HepG2 (cell line): ENCODE measurements around the gene NEDD8. TPM values are rescaled to one million over a fixed set of nuclear protein-coding genes. Genes with fewer than 3 reads are reported as not detected.

ENCODE experiments used
- HNF4G ChIP-seq, 2 experiments: sonication (generic) in 1 of 2; formaldehyde crosslinking in 1 of 2; IDR thresholded peaks; 2 replicates each; pipeline versions ENCODE4 v1.4.0 to v1.6.1; 2011 to 2020; ENCODE audit warnings: borderline replicate concordance in 2 of 2, low read depth in 2 of 2, mild to moderate bottlenecking in 2 of 2, low read length in 1 of 2, missing genetic modification reagents in 1 of 2, moderate library complexity in 1 of 2
- PAX8 ChIP-seq: sonication (generic); formaldehyde crosslinking; IDR thresholded peaks from 2 replicates; pipeline ENCODE4 v1.8.0; 2022; ENCODE audit warnings: mild to moderate bottlenecking, missing genetic modification reagents, borderline replicate concordance
- THAP11 ChIP-seq: IDR thresholded peaks from 2 replicates; pipeline ENCODE4 v1.6.1; 2016; ENCODE audit warnings: missing biosample characterization, missing genetic modification reagents
- XRCC5 ChIP-seq: fragments of 200-400 bp; formaldehyde crosslinking; optimal IDR thresholded peaks from 2 replicates; pipeline ENCODE3; 2017; ENCODE audit warnings: mild to moderate bottlenecking, low read length
- ZNF747 ChIP-seq: sonication (generic); formaldehyde crosslinking; IDR thresholded peaks from 2 replicates; pipeline ENCODE4 v1.8.1; 2023; ENCODE audit warnings: missing genetic modification reagents, mild to moderate bottlenecking, borderline replicate concordance
- ZNF766 ChIP-seq: sonication (generic); formaldehyde crosslinking; IDR thresholded peaks from 2 replicates; pipeline ENCODE4 v1.5.0; 2020; ENCODE audit warnings: missing genetic modification reagents, borderline replicate concordance
- ZNF780A ChIP-seq: sonication (generic); formaldehyde crosslinking; IDR thresholded peaks from 2 replicates; pipeline ENCODE4 v1.8.0; 2022; ENCODE audit warnings: mild to moderate bottlenecking, missing genetic modification reagents, moderate library complexity
- ZNF788 ChIP-seq: sonication (generic); formaldehyde crosslinking; IDR thresholded peaks from 2 replicates; pipeline ENCODE4 v1.5.0; 2020; ENCODE audit warnings: mild to moderate bottlenecking, missing genetic modification reagents, borderline replicate concordance
- polyA plus RNA-seq, 8 experiments: library from polyadenylated mRNA; depleted of rRNA in 3 of 8; stranded (reverse) in 7 of 8; unstranded in 1 of 8; fragments of >200 nt; fragmentation: Illumina TruSeq in 4 of 8; extraction: Trizol in 4 of 8; gene quantifications; 2 replicates each; pipeline versions ENCODE4 v1.2.1 to v1.2.3, GENCODE V29; 2011 to 2016; ENCODE audit warnings: low read depth in 4 of 8, missing spikeins in 1 of 8, mixed read lengths in 1 of 8; ENCODE audit not compliant: insufficient read depth in 1 of 8
- total RNA-seq, 5 experiments: library from RNA; depleted of rRNA; stranded (reverse); fragments of >200 nt; fragmentation: Illumina TruSeq; extraction: Trizol; gene quantifications; 2 replicates each; pipeline ENCODE4 v1.2.3, GENCODE V29; 2016; ENCODE audit warnings: low read depth in 1 of 5
- TF ChIP-seq, protein P1 (sequence below): sonication (generic); formaldehyde crosslinking; IDR thresholded peaks from 2 replicates; pipeline ENCODE4 v1.5.0; 2020; ENCODE audit warnings: mild to moderate bottlenecking, missing genetic modification reagents
- TF ChIP-seq, protein P2 (sequence below): sonication (generic); formaldehyde crosslinking; IDR thresholded peaks from 2 replicates; pipeline ENCODE4 v1.4.0; 2020; ENCODE audit warnings: missing genetic modification reagents
- TF ChIP-seq, protein P3 (sequence below): sonication (generic); formaldehyde crosslinking; IDR thresholded peaks from 2 replicates; pipeline ENCODE4 v1.8.0; 2022; ENCODE audit warnings: low read depth, missing genetic modification reagents
- TF ChIP-seq, protein P4 (sequence below): sonication (generic); formaldehyde crosslinking; IDR thresholded peaks from 2 replicates; pipeline ENCODE4 v1.4.0; 2020; ENCODE audit warnings: missing genetic modification reagents
- TF ChIP-seq, protein P5 (sequence below): IDR thresholded peaks from 2 replicates; pipeline ENCODE4 v1.6.1; 2016; ENCODE audit warnings: mild to moderate bottlenecking, missing biosample characterization, missing genetic modification reagents
- TF ChIP-seq, protein P6 (sequence below): sonication (generic); formaldehyde crosslinking; IDR thresholded peaks from 2 replicates; pipeline ENCODE4 v1.5.1; 2020; ENCODE audit warnings: missing genetic modification reagents, mild to moderate bottlenecking, borderline replicate concordance

The NEDD8 gene
- total and polyA plus RNA-seq, 2 of the 13 experiments (the other 11 are each of a cell fraction or from before 2014, with no cell fraction given): 535 to 713 TPM

DNA sequence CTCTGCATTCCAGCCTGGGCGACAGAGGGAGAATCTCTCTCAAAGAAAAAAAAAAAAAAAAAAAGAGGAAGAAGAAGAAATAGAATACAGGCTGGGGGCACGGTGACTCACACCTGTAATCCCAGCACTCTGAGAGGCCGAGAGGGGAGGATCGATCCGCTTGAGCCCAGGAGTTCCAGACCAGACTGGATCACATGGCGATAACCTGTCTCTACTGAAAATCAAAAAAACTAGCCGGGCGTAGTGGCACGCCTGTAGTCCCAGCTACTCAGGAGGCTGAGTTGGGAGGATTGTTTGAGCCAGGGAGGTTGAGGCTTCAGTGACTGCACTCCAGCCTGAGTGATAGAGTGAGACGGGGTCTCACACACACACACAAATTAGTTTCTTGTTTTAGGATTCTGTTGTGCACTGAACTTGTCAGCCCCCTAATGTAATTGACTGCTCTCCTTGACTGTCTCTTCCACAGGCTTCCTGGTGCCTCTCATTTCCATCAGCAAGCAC, 11.2 kb upstream of the NEDD8 start (continued):
- TF ChIP-seq, protein P1, sequence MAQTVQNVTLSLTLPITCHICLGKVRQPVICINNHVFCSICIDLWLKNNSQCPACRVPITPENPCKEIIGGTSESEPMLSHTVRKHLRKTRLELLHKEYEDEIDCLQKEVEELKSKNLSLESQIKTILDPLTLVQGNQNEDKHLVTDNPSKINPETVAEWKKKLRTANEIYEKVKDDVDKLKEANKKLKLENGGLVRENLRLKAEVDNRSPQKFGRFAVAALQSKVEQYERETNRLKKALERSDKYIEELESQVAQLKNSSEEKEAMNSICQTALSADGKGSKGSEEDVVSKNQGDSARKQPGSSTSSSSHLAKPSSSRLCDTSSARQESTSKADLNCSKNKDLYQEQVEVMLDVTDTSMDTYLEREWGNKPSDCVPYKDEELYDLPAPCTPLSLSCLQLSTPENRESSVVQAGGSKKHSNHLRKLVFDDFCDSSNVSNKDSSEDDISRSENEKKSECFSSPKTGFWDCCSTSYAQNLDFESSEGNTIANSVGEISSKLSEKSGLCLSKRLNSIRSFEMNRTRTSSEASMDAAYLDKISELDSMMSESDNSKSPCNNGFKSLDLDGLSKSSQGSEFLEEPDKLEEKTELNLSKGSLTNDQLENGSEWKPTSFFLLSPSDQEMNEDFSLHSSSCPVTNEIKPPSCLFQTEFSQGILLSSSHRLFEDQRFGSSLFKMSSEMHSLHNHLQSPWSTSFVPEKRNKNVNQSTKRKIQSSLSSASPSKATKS (CRISPR knock-in tag): no peak
- TF ChIP-seq, protein P2, sequence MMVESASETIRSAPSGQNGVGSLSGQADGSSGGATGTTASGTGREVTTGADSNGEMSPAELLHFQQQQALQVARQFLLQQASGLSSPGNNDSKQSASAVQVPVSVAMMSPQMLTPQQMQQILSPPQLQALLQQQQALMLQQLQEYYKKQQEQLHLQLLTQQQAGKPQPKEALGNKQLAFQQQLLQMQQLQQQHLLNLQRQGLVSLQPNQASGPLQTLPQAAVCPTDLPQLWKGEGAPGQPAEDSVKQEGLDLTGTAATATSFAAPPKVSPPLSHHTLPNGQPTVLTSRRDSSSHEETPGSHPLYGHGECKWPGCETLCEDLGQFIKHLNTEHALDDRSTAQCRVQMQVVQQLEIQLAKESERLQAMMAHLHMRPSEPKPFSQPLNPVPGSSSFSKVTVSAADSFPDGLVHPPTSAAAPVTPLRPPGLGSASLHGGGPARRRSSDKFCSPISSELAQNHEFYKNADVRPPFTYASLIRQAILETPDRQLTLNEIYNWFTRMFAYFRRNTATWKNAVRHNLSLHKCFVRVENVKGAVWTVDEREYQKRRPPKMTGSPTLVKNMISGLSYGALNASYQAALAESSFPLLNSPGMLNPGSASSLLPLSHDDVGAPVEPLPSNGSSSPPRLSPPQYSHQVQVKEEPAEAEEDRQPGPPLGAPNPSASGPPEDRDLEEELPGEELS (CRISPR knock-in tag): peak; percentile 7; the same call in 1 of the 2 replicates
- TF ChIP-seq ZNF766 (CRISPR knock-in tag) (no peak), ZNF780A (CRISPR knock-in tag) (no peak), ZNF747 (CRISPR knock-in tag) (no peak), HNF4G (IDR thresholded peaks at IDR 0.05; ENCODE audit: borderline replicate concordance, low read depth, low read length) (no peak), HNF4G (CRISPR knock-in tag; IDR thresholded peaks at IDR 0.05; ENCODE audit: borderline replicate concordance, low read depth) (no peak), THAP11 (CRISPR knock-in tag) (no peak), XRCC5 (peak; percentile 58), ZNF788 (CRISPR knock-in tag) (0 out of 2 replicates have a peak, but pooled peaks have one; percentile 24), PAX8 (CRISPR knock-in tag) (no peak)
- TF ChIP-seq, protein P3, sequence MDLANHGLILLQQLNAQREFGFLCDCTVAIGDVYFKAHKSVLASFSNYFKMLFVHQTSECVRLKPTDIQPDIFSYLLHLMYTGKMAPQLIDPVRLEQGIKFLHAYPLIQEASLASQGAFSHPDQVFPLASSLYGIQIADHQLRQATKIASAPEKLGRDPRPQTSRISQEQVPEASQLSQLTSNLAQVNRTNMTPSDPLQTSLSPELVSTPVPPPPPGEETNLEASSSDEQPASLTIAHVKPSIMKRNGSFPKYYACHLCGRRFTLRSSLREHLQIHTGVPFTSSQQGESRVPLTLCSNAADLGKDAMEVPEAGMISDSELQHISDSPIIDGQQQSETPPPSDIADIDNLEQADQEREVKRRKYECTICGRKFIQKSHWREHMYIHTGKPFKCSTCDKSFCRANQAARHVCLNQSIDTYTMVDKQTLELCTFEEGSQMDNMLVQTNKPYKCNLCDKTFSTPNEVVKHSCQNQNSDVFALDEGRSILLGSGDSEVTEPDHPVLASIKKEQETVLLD (CRISPR knock-in tag): no peak
- TF ChIP-seq, protein P4, sequence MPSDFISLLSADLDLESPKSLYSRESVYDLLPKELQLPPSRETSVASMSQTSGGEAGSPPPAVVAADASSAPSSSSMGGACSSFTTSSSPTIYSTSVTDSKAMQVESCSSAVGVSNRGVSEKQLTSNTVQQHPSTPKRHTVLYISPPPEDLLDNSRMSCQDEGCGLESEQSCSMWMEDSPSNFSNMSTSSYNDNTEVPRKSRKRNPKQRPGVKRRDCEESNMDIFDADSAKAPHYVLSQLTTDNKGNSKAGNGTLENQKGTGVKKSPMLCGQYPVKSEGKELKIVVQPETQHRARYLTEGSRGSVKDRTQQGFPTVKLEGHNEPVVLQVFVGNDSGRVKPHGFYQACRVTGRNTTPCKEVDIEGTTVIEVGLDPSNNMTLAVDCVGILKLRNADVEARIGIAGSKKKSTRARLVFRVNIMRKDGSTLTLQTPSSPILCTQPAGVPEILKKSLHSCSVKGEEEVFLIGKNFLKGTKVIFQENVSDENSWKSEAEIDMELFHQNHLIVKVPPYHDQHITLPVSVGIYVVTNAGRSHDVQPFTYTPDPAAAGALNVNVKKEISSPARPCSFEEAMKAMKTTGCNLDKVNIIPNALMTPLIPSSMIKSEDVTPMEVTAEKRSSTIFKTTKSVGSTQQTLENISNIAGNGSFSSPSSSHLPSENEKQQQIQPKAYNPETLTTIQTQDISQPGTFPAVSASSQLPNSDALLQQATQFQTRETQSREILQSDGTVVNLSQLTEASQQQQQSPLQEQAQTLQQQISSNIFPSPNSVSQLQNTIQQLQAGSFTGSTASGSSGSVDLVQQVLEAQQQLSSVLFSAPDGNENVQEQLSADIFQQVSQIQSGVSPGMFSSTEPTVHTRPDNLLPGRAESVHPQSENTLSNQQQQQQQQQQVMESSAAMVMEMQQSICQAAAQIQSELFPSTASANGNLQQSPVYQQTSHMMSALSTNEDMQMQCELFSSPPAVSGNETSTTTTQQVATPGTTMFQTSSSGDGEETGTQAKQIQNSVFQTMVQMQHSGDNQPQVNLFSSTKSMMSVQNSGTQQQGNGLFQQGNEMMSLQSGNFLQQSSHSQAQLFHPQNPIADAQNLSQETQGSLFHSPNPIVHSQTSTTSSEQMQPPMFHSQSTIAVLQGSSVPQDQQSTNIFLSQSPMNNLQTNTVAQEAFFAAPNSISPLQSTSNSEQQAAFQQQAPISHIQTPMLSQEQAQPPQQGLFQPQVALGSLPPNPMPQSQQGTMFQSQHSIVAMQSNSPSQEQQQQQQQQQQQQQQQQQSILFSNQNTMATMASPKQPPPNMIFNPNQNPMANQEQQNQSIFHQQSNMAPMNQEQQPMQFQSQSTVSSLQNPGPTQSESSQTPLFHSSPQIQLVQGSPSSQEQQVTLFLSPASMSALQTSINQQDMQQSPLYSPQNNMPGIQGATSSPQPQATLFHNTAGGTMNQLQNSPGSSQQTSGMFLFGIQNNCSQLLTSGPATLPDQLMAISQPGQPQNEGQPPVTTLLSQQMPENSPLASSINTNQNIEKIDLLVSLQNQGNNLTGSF (CRISPR knock-in tag): 0 out of 2 replicates have a peak, but pooled peaks have one; percentile 59
- TF ChIP-seq, protein P5, sequence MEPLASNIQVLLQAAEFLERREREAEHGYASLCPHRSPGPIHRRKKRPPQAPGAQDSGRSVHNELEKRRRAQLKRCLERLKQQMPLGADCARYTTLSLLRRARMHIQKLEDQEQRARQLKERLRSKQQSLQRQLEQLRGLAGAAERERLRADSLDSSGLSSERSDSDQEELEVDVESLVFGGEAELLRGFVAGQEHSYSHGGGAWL (CRISPR knock-in tag): no peak
- TF ChIP-seq, protein P6, sequence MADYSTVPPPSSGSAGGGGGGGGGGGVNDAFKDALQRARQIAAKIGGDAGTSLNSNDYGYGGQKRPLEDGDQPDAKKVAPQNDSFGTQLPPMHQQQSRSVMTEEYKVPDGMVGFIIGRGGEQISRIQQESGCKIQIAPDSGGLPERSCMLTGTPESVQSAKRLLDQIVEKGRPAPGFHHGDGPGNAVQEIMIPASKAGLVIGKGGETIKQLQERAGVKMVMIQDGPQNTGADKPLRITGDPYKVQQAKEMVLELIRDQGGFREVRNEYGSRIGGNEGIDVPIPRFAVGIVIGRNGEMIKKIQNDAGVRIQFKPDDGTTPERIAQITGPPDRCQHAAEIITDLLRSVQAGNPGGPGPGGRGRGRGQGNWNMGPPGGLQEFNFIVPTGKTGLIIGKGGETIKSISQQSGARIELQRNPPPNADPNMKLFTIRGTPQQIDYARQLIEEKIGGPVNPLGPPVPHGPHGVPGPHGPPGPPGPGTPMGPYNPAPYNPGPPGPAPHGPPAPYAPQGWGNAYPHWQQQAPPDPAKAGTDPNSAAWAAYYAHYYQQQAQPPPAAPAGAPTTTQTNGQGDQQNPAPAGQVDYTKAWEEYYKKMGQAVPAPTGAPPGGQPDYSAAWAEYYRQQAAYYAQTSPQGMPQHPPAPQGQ (CRISPR knock-in tag): no peak
